HCT116 (cell line): ENCODE results near the gene DENND1A. TPM values are rescaled to one million over a fixed set of nuclear protein-coding genes. Genes with fewer than 3 reads are reported as not detected.

Experiments
- ATAC-seq: fragments of 200-7000 bp; cut with Tn5 transposase; 2 replicates; pipeline ENCODE4 v1.9.1; 2020; ENCODE audit warnings: mild to moderate bottlenecking, moderate library complexity
- BruUV-seq: library from RNA; stranded (reverse); fragments of 400-500 nt; replicated peaks from 2 replicates; lab custom pipeline; 2021; lab: Mats Ljungman, UMichigan
- CTCF ChIA-PET: fragments of 300-600 bp; sonication (Branson Sonifier 250); formaldehyde crosslinking; loops from one replicate; lab custom pipeline; 2021; ENCODE audit warnings: antibody characterized with exemption; lab: Charles Lee
- POLR2A ChIA-PET: fragments of 300-600, 350-600 bp; sonication (Branson Sonifier 250); formaldehyde crosslinking; loops from one replicate; lab custom pipeline; 2021; ENCODE audit warnings: antibody characterized with exemption; lab: Charles Lee
- RAD21 ChIA-PET, 2 experiments: fragments of 300-600 bp; sonication (Branson Sonifier 250); formaldehyde crosslinking; loops; one replicate each; lab custom pipeline; 2023; ENCODE audit warnings: low total read pairs in 2 of 2; ENCODE audit not compliant: uncharacterized antibody in 2 of 2, unreplicated experiment in 2 of 2, low non-redundant PET in 1 of 2; lab: Charles Lee
- DNase-seq: peaks from one replicate; pipeline ENCODE4 v3.0.0-alpha.2; 2010; ENCODE audit warnings: low read depth, low spot score
- H2AFZ ChIP-seq: fragments of 200-600 bp; shearing (Covaris generic), sonication (generic); 2 replicates; pipeline ENCODE4 v1.6.1; 2017; ENCODE audit warnings: low read depth, mixed run types, mixed read lengths, antibody characterized with exemption, low read length; ENCODE audit not compliant: poor library complexity, severe bottlenecking
- H3K27ac ChIP-seq: 2 replicates; pipeline ENCODE4 v1.5.1; 2012; ENCODE audit warnings: low read depth, low read length
- H3K27me3 ChIP-seq: fragments of 200-600 bp; sonication (generic); 2 replicates; pipeline ENCODE4 v1.6.1; 2016; ENCODE audit warnings: mixed run types, low read length, mixed read lengths; ENCODE audit not compliant: insufficient read depth
- H3K36me3 ChIP-seq, 2 experiments: fragments of 200-500 bp in 1 of 2; fragments of 200-600 bp in 1 of 2; sonication (Bioruptor generic) in 1 of 2; sonication (generic) in 1 of 2; 2 replicates each; pipeline versions ENCODE4 v1.5.1 to v1.6.1; 2014 to 2016; ENCODE audit warnings: low read length in 2 of 2, inconsistent platforms in 1 of 2, mixed read lengths in 1 of 2, mixed run types in 1 of 2; ENCODE audit not compliant: insufficient read depth in 2 of 2, control insufficient read depth in 1 of 2
- H3K4me1 ChIP-seq, 2 experiments: fragments of 200-600 bp in 1 of 2; sonication (generic) in 1 of 2; 2 replicates each; pipeline versions ENCODE4 v1.5.1 to v1.6.1; 2012 to 2017; ENCODE audit warnings: low read length in 2 of 2, inconsistent platforms in 1 of 2, mild to moderate bottlenecking in 1 of 2, mixed read lengths in 1 of 2, mixed run types in 1 of 2, moderate library complexity in 1 of 2; ENCODE audit not compliant: insufficient read depth in 2 of 2, control insufficient read depth in 1 of 2
- H3K4me2 ChIP-seq: fragments of 200-600 bp; sonication (generic); 2 replicates; pipeline ENCODE4 v1.6.1; 2017; ENCODE audit warnings: mixed run types, low read length, mixed read lengths
- H3K4me3 ChIP-seq, 2 experiments: fragments of 200-600 bp in 1 of 2; sonication (generic) in 1 of 2; replicated peaks in 1 of 2; 2 replicates each; pipeline ENCODE4 v1.5.1; 2011 to 2016; ENCODE audit warnings: low read length in 2 of 2, control low read depth in 1 of 2, low read depth in 1 of 2, mild to moderate bottlenecking in 1 of 2, mixed read lengths in 1 of 2, mixed run types in 1 of 2
- H3K79me2 ChIP-seq: fragments of 200-600 bp; sonication (generic); 2 replicates; pipeline ENCODE4 v1.6.1; 2017; ENCODE audit warnings: mild to moderate bottlenecking, mixed run types, low read length, moderate library complexity, mixed read lengths; ENCODE audit not compliant: insufficient read depth
- H3K9ac ChIP-seq: fragments of 200-600 bp; sonication (generic); 2 replicates; pipeline ENCODE4 v1.6.1; 2016; ENCODE audit warnings: low read length, mixed read lengths
- H3K9me2 ChIP-seq: fragments of 200-600 bp; sonication (generic), shearing (Covaris generic); 2 replicates; pipeline ENCODE4 v1.6.1; 2017; ENCODE audit warnings: mixed run types, mild to moderate bottlenecking, moderate library complexity; ENCODE audit not compliant: insufficient read depth
- H3K9me3 ChIP-seq, 2 experiments: fragments of 200-500 bp in 1 of 2; fragments of 200-600 bp in 1 of 2; sonication (Bioruptor generic) in 1 of 2; sonication (generic) in 1 of 2; 2 replicates each; pipeline ENCODE4 v1.6.1; 2014 to 2017; ENCODE audit warnings: low read length in 2 of 2, mixed read lengths in 2 of 2, inconsistent platforms in 1 of 2, low read depth in 1 of 2, mild to moderate bottlenecking in 1 of 2, mixed run types in 1 of 2, moderate library complexity in 1 of 2; ENCODE audit not compliant: control insufficient read depth in 1 of 2, insufficient read depth in 1 of 2
- H4K20me1 ChIP-seq: fragments of 200-600 bp; sonication (generic), shearing (Covaris generic); 2 replicates; pipeline ENCODE4 v1.6.1; 2017; ENCODE audit warnings: mixed run types, mild to moderate bottlenecking, moderate library complexity; ENCODE audit not compliant: insufficient read depth
- ATF3 ChIP-seq: IDR thresholded peaks from 2 replicates; pipeline ENCODE4 v1.6.1; 2012
- CTCF ChIP-seq, 3 experiments: fragments of 200-600 bp in 1 of 3; sonication (generic) in 1 of 3; IDR thresholded peaks in 2 of 3; conservative IDR thresholded peaks in 1 of 3; 2 replicates each; pipeline ENCODE4 v1.5.1; 2012 to 2017; ENCODE audit warnings: low read depth in 2 of 3, low read length in 2 of 3, antibody characterized with exemption in 1 of 3, borderline replicate concordance in 1 of 3, control low read depth in 1 of 3, mild to moderate bottlenecking in 1 of 3, mixed read lengths in 1 of 3, mixed run types in 1 of 3, moderate library complexity in 1 of 3; ENCODE audit not compliant: insufficient read depth in 1 of 3
- EZH2 ChIP-seq: fragments of 200-600 bp; sonication (generic); IDR thresholded peaks from 2 replicates; pipeline ENCODE4 v1.6.1; 2017; ENCODE audit warnings: antibody characterized with exemption, mixed run types
- EZH2phosphoT487 ChIP-seq: fragments of 200-600 bp; IDR thresholded peaks from 2 replicates; pipeline ENCODE4 v1.6.1; 2018; ENCODE audit warnings: antibody characterized with exemption, borderline replicate concordance
- FOSL1 ChIP-seq: IDR thresholded peaks from 2 replicates; pipeline ENCODE4 v1.6.1; 2012; ENCODE audit warnings: low read depth
- JUND ChIP-seq: IDR thresholded peaks from 2 replicates; pipeline ENCODE4 v1.6.1; 2012
- POLR2AphosphoS5 ChIP-seq: IDR thresholded peaks from 2 replicates; pipeline ENCODE4 v1.6.1; 2011; ENCODE audit warnings: mild to moderate bottlenecking, low read depth, low read length, moderate library complexity
- REST ChIP-seq: IDR thresholded peaks from 2 replicates; pipeline ENCODE4 v1.6.1; 2012; ENCODE audit warnings: low read depth
- SIN3A ChIP-seq: IDR thresholded peaks from 2 replicates; pipeline ENCODE4 v1.6.1; 2012; ENCODE audit warnings: low read depth
- SP1 ChIP-seq: IDR thresholded peaks from 2 replicates; pipeline ENCODE4 v1.6.1; 2012; ENCODE audit warnings: low read depth
- SRF ChIP-seq: IDR thresholded peaks from 2 replicates; pipeline ENCODE4 v1.6.1; 2012; ENCODE audit warnings: low read depth
- YY1 ChIP-seq: IDR thresholded peaks from 2 replicates; pipeline ENCODE4 v1.6.1; 2011; ENCODE audit warnings: low read length, low read depth, moderate library complexity, mild to moderate bottlenecking; ENCODE audit not compliant: insufficient replicate concordance; ENCODE audit errors: extremely low read depth
- intact Hi-C: fragments of 100-400 bp; cut with micrococcal nuclease; formaldehyde crosslinking; loops from 2 replicates; pipeline ENCODE4 v1.10.0; 2022
- total RNA-seq: library from RNA; stranded (reverse); gene quantifications from one replicate; pipeline ENCODE4 v1.2.1, GENCODE V29; 2021; ENCODE audit not compliant: unreplicated experiment

The DENND1A gene
- total RNA-seq, 1 experiment from 2014 or later, result 33.0 TPM

- ChIA-PET POLR2A (no interaction called here), RAD21 (no interaction called here), CTCF (no interaction called here)
- Histone ChIP-seq H3K9me3 (no peaks in the 10 kb centered on the region), H3K9ac (no peak overlapping the region), H3K27ac (no peak overlapping the region), H3K79me2 (no peaks in the 10 kb centered on the region), H3K36me3 (no peaks in the 10 kb centered on the region), H3K4me2 (no peak overlapping the region), H3K4me1 (no peaks in the 10 kb centered on the region), H3K9me2 (no peaks in the 10 kb centered on the region), H4K20me1 (no peaks in the 10 kb centered on the region), H3K4me3 (no peak overlapping the region), H2AFZ (no peak overlapping the region), H3K27me3 (no peaks in the 10 kb centered on the region)
- TF ChIP-seq YY1, result no peak
- TF ChIP-seq CTCF (IDR thresholded peaks at IDR 0.05 in 2 of 3, conservative IDR thresholded peaks at IDR 0.05 in 1 of 3; ENCODE audit: borderline replicate concordance in 1 of 3, insufficient read depth in 1 of 3, low read depth in 2 of 3, low read length in 2 of 3), result no peak
- TF ChIP-seq FOSL1, result no peak
- no peak for TF ChIP-seq SRF
- no peak for TF ChIP-seq SIN3A
- no peak for TF ChIP-seq EZH2
- no peak for TF ChIP-seq SP1
- no peak for TF ChIP-seq ATF3
- TF ChIP-seq POLR2AphosphoS5, result no peak
- no peak for TF ChIP-seq REST
- TF ChIP-seq EZH2phosphoT487, result no peak
- TF ChIP-seq JUND, result no peak
- ATAC-seq (no peak), DNase-seq (no peak)
- intact Hi-C loops, result no loop called here
- no TSS peak for BruUV-seq
Observed at GRCh38 chr9:123500336-123500735, 429.6 kb downstream of the DENND1A start.
